GM12878 (cell line): ENCODE measurements around the gene PREX1. TPM values are rescaled to one million over a fixed set of nuclear protein-coding genes. Genes with fewer than 3 reads are reported as not detected.

Experiments
- ATAC-seq: fragments of 200-7000 bp; cut with Tn5 transposase; 3 replicates; pipeline ENCODE4 v1.9.1; 2020; ENCODE audit warnings: mild to moderate bottlenecking, moderate library complexity
- BruUV-seq: library from RNA; stranded (reverse); fragments of 400-500 nt; replicated peaks from 2 replicates; lab custom pipeline; 2021; lab: Mats Ljungman, UMichigan
- CTCF ChIA-PET: fragments of 300-600 bp; sonication (Branson Sonifier 250); formaldehyde crosslinking; extraction: SDS; loops from one replicate; lab custom pipeline; 2021; ENCODE audit warnings: inconsistent platforms; lab: Yijun Ruan, JAX
- POLR2A ChIA-PET: fragments of 350-600 bp; formaldehyde crosslinking; extraction: SDS; loops from one replicate; lab custom pipeline; 2021; ENCODE audit warnings: inconsistent platforms; lab: Charles Lee
- RAD21 ChIA-PET: fragments of 300-600 bp; sonication (Branson Sonifier 250); formaldehyde crosslinking; loops from one replicate; lab custom pipeline; 2023; ENCODE audit warnings: antibody characterized with exemption; ENCODE audit not compliant: unreplicated experiment; lab: Charles Lee
- SMC1A ChIA-PET: fragments of 300-600 bp; sonication (Branson Sonifier 250); formaldehyde crosslinking; loops from one replicate; lab custom pipeline; 2023; ENCODE audit not compliant: unreplicated experiment, uncharacterized antibody; lab: Charles Lee
- DNase-seq: peaks from one replicate; pipeline ENCODE4 v3.0.0-alpha.2; 2011; ENCODE audit warnings: low read depth, low spot score
- FAIRE-seq: peaks from 3 replicates; lab custom pipeline; 2011; peaks lifted over from hg19 to GRCh38; lab: Jason Lieb, UNC
- H2AFZ ChIP-seq: 2 replicates; pipeline ENCODE4 v1.6.0; 2011; ENCODE audit warnings: low read depth, low read length, control low read depth; ENCODE audit not compliant: control insufficient read depth
- H3K27ac ChIP-seq: 2 replicates; pipeline ENCODE4 v1.5.1; 2011; ENCODE audit warnings: control low read depth; ENCODE audit not compliant: control insufficient read depth, insufficient read depth
- H3K27me3 ChIP-seq, 2 experiments: replicated peaks in 1 of 2; 2 replicates each; pipeline versions ENCODE4 v1.6.0 to v1.6.1; 2011; ENCODE audit warnings: low read length in 1 of 2; ENCODE audit not compliant: control insufficient read depth in 2 of 2, insufficient read depth in 2 of 2
- H3K36me3 ChIP-seq, 2 experiments: 2 replicates each; pipeline ENCODE4 v1.5.1; 2011; ENCODE audit warnings: low read length in 1 of 2; ENCODE audit not compliant: control insufficient read depth in 2 of 2, insufficient read depth in 2 of 2
- H3K4me1 ChIP-seq: 2 replicates; pipeline ENCODE4 v1.6.1; 2011; ENCODE audit warnings: mild to moderate bottlenecking, low read length, moderate library complexity, mixed read lengths; ENCODE audit not compliant: control insufficient read depth, insufficient read depth
- H3K4me2 ChIP-seq: 2 replicates; pipeline ENCODE4 v1.6.0; 2011; ENCODE audit warnings: control low read depth; ENCODE audit not compliant: control insufficient read depth, insufficient read depth
- H3K4me3 ChIP-seq: fragments of 200-600 bp; sonication (generic); 2 replicates; pipeline ENCODE4 v1.5.1; 2016
- H3K79me2 ChIP-seq: 2 replicates; pipeline ENCODE4 v1.6.0; 2011; ENCODE audit warnings: low read length; ENCODE audit not compliant: control insufficient read depth, insufficient read depth
- H3K9ac ChIP-seq: 2 replicates; pipeline ENCODE4 v1.8.0; 2011; ENCODE audit warnings: low read length, control low read depth, mixed read lengths; ENCODE audit not compliant: control insufficient read depth, insufficient read depth
- H3K9me3 ChIP-seq: replicated peaks from 3 replicates; pipeline ENCODE4 v1.5.1; 2011; ENCODE audit warnings: mild to moderate bottlenecking, low read length; ENCODE audit not compliant: control insufficient read depth, insufficient read depth
- H4K20me1 ChIP-seq: 2 replicates; pipeline ENCODE4 v1.6.0; 2011; ENCODE audit not compliant: control insufficient read depth, insufficient read depth
- CBFB ChIP-seq: IDR thresholded peaks from 2 replicates; pipeline ENCODE4 v1.6.1; 2016; ENCODE audit warnings: antibody characterized with exemption, low read depth
- CREB1 ChIP-seq: IDR thresholded peaks from 2 replicates; pipeline ENCODE4 v1.6.1; 2012; ENCODE audit warnings: low read depth, mild to moderate bottlenecking, inconsistent platforms
- E4F1 ChIP-seq: fragments of 450-650 bp; IDR thresholded peaks from 2 replicates; pipeline ENCODE4 v1.6.1; 2018; ENCODE audit warnings: borderline replicate concordance, mild to moderate bottlenecking; ENCODE audit not compliant: partially characterized antibody
- HCFC1 ChIP-seq: fragments of 150-350 bp; IDR thresholded peaks from 2 replicates; pipeline ENCODE4 v1.6.1; 2014; ENCODE audit warnings: low read length
- KLF5 ChIP-seq: fragments of 450-650 bp; IDR thresholded peaks from 2 replicates; pipeline ENCODE4 v1.6.1; 2014; ENCODE audit warnings: mild to moderate bottlenecking; ENCODE audit not compliant: partially characterized antibody
- MEF2A ChIP-seq: IDR thresholded peaks from 2 replicates; pipeline ENCODE4 v1.6.1; 2011; ENCODE audit warnings: low read depth, mild to moderate bottlenecking, low read length, moderate library complexity; ENCODE audit not compliant: insufficient read depth
- MEF2B ChIP-seq: fragments of 450-650 bp; IDR thresholded peaks from 2 replicates; pipeline ENCODE4 v1.6.1; 2018; ENCODE audit warnings: mild to moderate bottlenecking, moderate library complexity; ENCODE audit not compliant: partially characterized antibody, poor library complexity, severe bottlenecking
- RCOR1 ChIP-seq: conservative IDR thresholded peaks from 2 replicates; pipeline ENCODE4 v1.6.1; 2012; ENCODE audit warnings: low read depth, low read length, improper control_type of control experiment
- SMAD5 ChIP-seq: IDR thresholded peaks from 2 replicates; pipeline ENCODE4 v1.6.1; 2016; ENCODE audit warnings: antibody characterized with exemption, low read depth
- WGBS: methylation state at CpG from one replicate; pipeline ENCODE4 v1.1.6; 2016; ENCODE audit warnings: low lambda C conversion rate; ENCODE audit not compliant: insufficient replicate concordance, insufficient coverage; ENCODE audit errors: missing lambda C conversion rate; 5-methylcytosine and 5-hydroxymethylcytosine counted together
- in situ Hi-C: fragments of 300-500 bp; cut with MboI; formaldehyde crosslinking; loops from 9 replicates; pipeline ENCODE4 v1.14.3; 2018; ENCODE audit warnings: mixed read lengths
- intact Hi-C: fragments of 100-400 bp; cut with micrococcal nuclease; formaldehyde crosslinking; loops from one replicate; pipeline ENCODE4 v1.14.2; 2022; ENCODE audit not compliant: unreplicated experiment
- polyA plus RNA-seq, 11 experiments: library from polyadenylated mRNA; depleted of rRNA in 4 of 11; unstranded in 6 of 11; stranded (reverse) in 5 of 11; fragments of >200 nt; fragmentation: Nextera tagmentation in 4 of 11; fragmentation: Illumina TruSeq in 1 of 11; extraction: Ambion mirVana in 4 of 11; extraction: Trizol in 1 of 11; gene quantifications; 1 replicate in 1 of 11; 2 replicates in 10 of 11; pipeline versions ENCODE4 v1.2.1 to v1.2.3, GENCODE V29; 2011 to 2016; ENCODE audit warnings: inconsistent platforms in 2 of 11, missing spikeins in 2 of 11, low read depth in 1 of 11
- total RNA-seq, 4 experiments: library from RNA; depleted of rRNA in 3 of 4; stranded (reverse); fragments of >200 nt in 3 of 4; fragmentation: Illumina TruSeq in 1 of 4; extraction: Trizol in 1 of 4; gene quantifications; 2 replicates each; pipeline versions ENCODE4 v1.2.1 to v1.2.3, GENCODE V29; 2013 to 2021
- TF ChIP-seq, protein P1 (sequence below): fragments of 450-650 bp; IDR thresholded peaks from 2 replicates; pipeline ENCODE4 v1.6.1; 2016; ENCODE audit warnings: mild to moderate bottlenecking

The PREX1 gene
- total and polyA plus RNA-seq, 10 of the 15 experiments (the other 5 are each of a cell fraction or from before 2014, with no cell fraction given) = 2.6 to 114 (median 38.9) TPM

- TF ChIP-seq KLF5 (no peak), HCFC1 (no peak), MEF2B (no peak), CBFB (no peak), RCOR1 (no peak), SMAD5 (no peak), E4F1 (no peak), CREB1 (no peak)
- TF ChIP-seq, protein P1, sequence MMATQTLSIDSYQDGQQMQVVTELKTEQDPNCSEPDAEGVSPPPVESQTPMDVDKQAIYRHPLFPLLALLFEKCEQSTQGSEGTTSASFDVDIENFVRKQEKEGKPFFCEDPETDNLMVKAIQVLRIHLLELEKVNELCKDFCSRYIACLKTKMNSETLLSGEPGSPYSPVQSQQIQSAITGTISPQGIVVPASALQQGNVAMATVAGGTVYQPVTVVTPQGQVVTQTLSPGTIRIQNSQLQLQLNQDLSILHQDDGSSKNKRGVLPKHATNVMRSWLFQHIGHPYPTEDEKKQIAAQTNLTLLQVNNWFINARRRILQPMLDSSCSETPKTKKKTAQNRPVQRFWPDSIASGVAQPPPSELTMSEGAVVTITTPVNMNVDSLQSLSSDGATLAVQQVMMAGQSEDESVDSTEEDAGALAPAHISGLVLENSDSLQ = no peak
- TF ChIP-seq, all 136 proteins: peak for 0
These were observed 118.6 kb downstream of the PREX1 start (continued) for GRCh38 chr20:48709058-48709691.

GRCh38 chr20:48708630-48709029 is 119.2 kb downstream of the PREX1 start:
- DNase-seq = no peak
- WGBS = 78% methylated on average over 11 of the region's 11 CpGs
- H4K20me1 ChIP-seq = peaks cover 6% of the 10 kb centered on the region; the same call in 1 of the 2 replicates
- H3K4me1 ChIP-seq = peaks cover 20% of the 10 kb centered on the region
- RAD21 ChIA-PET = no interaction called here
- ATAC-seq = no peak
- POLR2A ChIA-PET = no interaction called here
- no peak for TF ChIP-seq MEF2A
- no peaks in the 10 kb centered on the region for H3K27me3 ChIP-seq
- H3K27ac ChIP-seq = no peak overlapping the region
- H2AFZ ChIP-seq = no peak overlapping the region
- in situ Hi-C loops = no loop called here
- no peak overlapping the region for H3K4me3 ChIP-seq
- no peaks in the 10 kb centered on the region for H3K9me3 ChIP-seq
- no peak overlapping the region for H3K9ac ChIP-seq
- FAIRE-seq = no peak
- intact Hi-C loops = no loop called here
- SMC1A ChIA-PET = interaction anchor here (0.8 to 15.6 kb wide), 4 partner anchors 32 to 197 kb away, joined by 3 to 141 read pairs (median 3); no protein-coding TSS in a partner anchor
- CTCF ChIA-PET = interaction anchor here (0.7 kb wide), 1 partner anchor 198 kb away, joined by 3 read pairs; no protein-coding TSS in a partner anchor
- H3K36me3 ChIP-seq = peaks cover 16 to 28% of the 10 kb centered on the region in 2 experiments
- peaks cover 31% of the 10 kb centered on the region for H3K79me2 ChIP-seq
- no TSS peak for BruUV-seq
- no peak overlapping the region for H3K4me2 ChIP-seq
